Fibroblast of lung (primary cell): ENCODE results near the gene LCN6.

Experiments used
- EZH2 ChIP-seq: IDR thresholded peaks from 2 replicates; pipeline ENCODE4 v1.5.1; 2012; ENCODE audit warnings: low read length, control low read depth, mild to moderate bottlenecking; ENCODE audit errors: missing control alignments
- TF ChIP-seq, protein P1 (sequence below), 2 donors: IDR thresholded peaks in 1 of 2; conservative IDR thresholded peaks in 1 of 2; 1 replicate in 1 of 2; 2 replicates in 1 of 2; pipeline ENCODE4 v1.5.1; 2011 to 2012; ENCODE audit warnings: low read length in 2 of 2, control low read depth in 1 of 2, inconsistent platforms in 1 of 2, low read depth in 1 of 2, mild to moderate bottlenecking in 1 of 2

DNA sequence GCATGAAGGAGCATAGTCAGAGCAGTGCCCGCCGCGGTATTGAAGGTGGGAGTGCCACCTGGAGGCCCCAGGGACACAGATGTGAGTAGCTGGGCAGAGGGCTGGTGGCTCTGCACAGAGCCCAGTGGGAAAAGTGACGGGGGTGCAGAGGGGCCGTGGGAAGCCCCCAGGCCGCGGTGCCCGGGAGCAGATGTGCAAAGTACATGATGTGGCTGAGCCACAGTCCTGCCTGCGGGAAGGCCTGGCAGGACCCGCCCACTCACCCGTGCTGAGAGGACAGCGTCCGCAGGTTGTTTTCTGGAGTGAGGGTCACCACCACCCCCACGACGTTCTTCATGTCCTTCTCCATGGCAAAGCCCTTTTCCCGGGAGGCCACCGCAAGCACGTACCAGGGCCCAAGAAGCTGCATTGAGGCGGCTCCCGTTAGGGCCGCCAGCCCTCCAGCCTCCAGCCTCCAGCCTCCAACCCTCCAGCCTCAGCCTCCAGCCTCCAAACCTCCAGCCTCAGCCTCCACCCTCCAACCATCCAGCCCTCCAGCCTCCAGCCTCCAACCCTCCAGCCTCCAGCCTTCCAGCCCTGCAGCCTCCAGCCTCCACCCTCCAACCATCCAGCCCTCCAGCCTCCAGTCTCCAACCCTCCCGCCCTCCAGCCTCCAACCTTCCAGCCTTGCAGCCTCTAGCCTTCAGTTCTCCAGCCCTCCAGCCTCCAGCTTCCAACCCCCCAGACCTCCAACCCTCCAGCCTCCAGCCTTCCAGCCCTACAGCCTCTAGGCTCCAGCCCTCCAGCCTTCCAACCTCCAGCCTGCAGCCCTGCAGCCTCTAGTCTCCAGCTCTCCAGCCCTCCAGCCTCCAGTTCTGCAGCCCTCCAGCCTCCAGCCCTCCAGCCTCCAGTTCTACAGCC is 914 bp downstream of the LCN6 start:
- TF ChIP-seq, protein P1, sequence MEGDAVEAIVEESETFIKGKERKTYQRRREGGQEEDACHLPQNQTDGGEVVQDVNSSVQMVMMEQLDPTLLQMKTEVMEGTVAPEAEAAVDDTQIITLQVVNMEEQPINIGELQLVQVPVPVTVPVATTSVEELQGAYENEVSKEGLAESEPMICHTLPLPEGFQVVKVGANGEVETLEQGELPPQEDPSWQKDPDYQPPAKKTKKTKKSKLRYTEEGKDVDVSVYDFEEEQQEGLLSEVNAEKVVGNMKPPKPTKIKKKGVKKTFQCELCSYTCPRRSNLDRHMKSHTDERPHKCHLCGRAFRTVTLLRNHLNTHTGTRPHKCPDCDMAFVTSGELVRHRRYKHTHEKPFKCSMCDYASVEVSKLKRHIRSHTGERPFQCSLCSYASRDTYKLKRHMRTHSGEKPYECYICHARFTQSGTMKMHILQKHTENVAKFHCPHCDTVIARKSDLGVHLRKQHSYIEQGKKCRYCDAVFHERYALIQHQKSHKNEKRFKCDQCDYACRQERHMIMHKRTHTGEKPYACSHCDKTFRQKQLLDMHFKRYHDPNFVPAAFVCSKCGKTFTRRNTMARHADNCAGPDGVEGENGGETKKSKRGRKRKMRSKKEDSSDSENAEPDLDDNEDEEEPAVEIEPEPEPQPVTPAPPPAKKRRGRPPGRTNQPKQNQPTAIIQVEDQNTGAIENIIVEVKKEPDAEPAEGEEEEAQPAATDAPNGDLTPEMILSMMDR (conservative IDR thresholded peaks at IDR 0.05 in 1 of 2, IDR thresholded peaks at IDR 0.05 in 1 of 2; ENCODE audit: low read depth in 1 of 2, low read length in 2 of 2), result no peak
- no peak for TF ChIP-seq EZH2
